Smooth muscle cell (in vitro differentiated cells): Measurements from ENCODE around the gene ASB12. TPM values are rescaled to one million over a fixed set of nuclear protein-coding genes. Genes with fewer than 3 reads are reported as not detected.

Source experiments
- DNase-seq: peaks from one replicate; lab custom pipeline; 2025; ENCODE audit not compliant: unreplicated experiment; lab: John Stamatoyannopoulos, UW
- H2AFZ ChIP-seq: fragments of 200-600 bp; sonication (generic); 2 replicates; pipeline ENCODE4 v1.6.0; 2016; ENCODE audit warnings: antibody characterized with exemption, low read depth, mild to moderate bottlenecking
- H3F3A ChIP-seq: fragments of 200-600 bp; sonication (generic); 2 replicates; pipeline ENCODE4 v1.6.0; 2017; ENCODE audit warnings: antibody characterized with exemption, low read depth
- H3K27ac ChIP-seq: fragments of 200-600 bp; sonication (generic); 2 replicates; pipeline ENCODE4 v1.5.1; 2016; ENCODE audit warnings: low read depth, mild to moderate bottlenecking
- H3K27me3 ChIP-seq: fragments of 200-600 bp; sonication (generic); 2 replicates; pipeline ENCODE4 v1.6.1; 2016; ENCODE audit warnings: low read depth, mild to moderate bottlenecking
- H3K36me3 ChIP-seq: fragments of 200-600 bp; sonication (generic); 2 replicates; pipeline ENCODE4 v1.5.1; 2016; ENCODE audit warnings: low read depth
- H3K4me1 ChIP-seq: fragments of 200-600 bp; sonication (generic); 2 replicates; pipeline ENCODE4 v1.5.1; 2016; ENCODE audit warnings: low read depth
- H3K4me2 ChIP-seq: fragments of 200-600 bp; sonication (generic); 2 replicates; pipeline ENCODE4 v1.6.0; 2016; ENCODE audit warnings: mild to moderate bottlenecking
- H3K4me3 ChIP-seq: fragments of 200-600 bp; sonication (generic); 2 replicates; pipeline ENCODE4 v1.5.1; 2016; ENCODE audit warnings: mild to moderate bottlenecking
- H3K79me2 ChIP-seq: fragments of 200-600 bp; sonication (generic); 2 replicates; pipeline ENCODE4 v1.6.0; 2016; ENCODE audit warnings: low read depth, mild to moderate bottlenecking
- H3K9ac ChIP-seq: fragments of 200-600 bp; sonication (generic); 2 replicates; pipeline ENCODE4 v1.6.0; 2016; ENCODE audit warnings: low read depth
- H3K9me3 ChIP-seq: fragments of 200-600 bp; sonication (generic); replicated peaks from 2 replicates; pipeline ENCODE4 v1.5.1; 2016; ENCODE audit warnings: low read depth
- H4K20me1 ChIP-seq: fragments of 200-600 bp; sonication (generic); 2 replicates; pipeline ENCODE4 v1.6.0; 2016; ENCODE audit warnings: low read depth
- CTCF ChIP-seq: fragments of 200-600 bp; sonication (generic); IDR thresholded peaks from 2 replicates; pipeline ENCODE4 v1.5.1; 2017; ENCODE audit warnings: borderline replicate concordance, mild to moderate bottlenecking, antibody characterized with exemption; ENCODE audit not compliant: insufficient read depth, poor library complexity, severe bottlenecking
- WGBS: methylation state at CpG from one replicate; pipeline ENCODE4 v1.1.7; 2016; ENCODE audit warnings: low lambda C conversion rate; 5-methylcytosine and 5-hydroxymethylcytosine counted together
- polyA plus RNA-seq: library from polyadenylated mRNA; unstranded; fragments of >200 nt; fragmentation: Nextera tagmentation; extraction: Ambion mirVana; gene quantifications from 2 replicates; pipeline ENCODE4 v1.2.1, GENCODE V29; 2016
- total RNA-seq: library from RNA; depleted of rRNA; stranded (reverse); fragments of >200 nt; gene quantifications from 2 replicates; pipeline ENCODE4 v1.2.3, GENCODE V29; 2014

The ASB12 gene
- total and polyA plus RNA-seq, 2 experiments from 2014 or later = not detected

GRCh38 chrX:64188901-64189300 lies 41.5 kb downstream of the ASB12 start:
- no peak overlapping the region for H3K4me2 ChIP-seq
- H4K20me1 ChIP-seq = peaks cover 10% of the 10 kb centered on the region
- TF ChIP-seq CTCF = no peak
- 87% methylated on average over 3 of the region's 3 CpGs for WGBS
- DNase-seq = no peak
- no peaks in the 10 kb centered on the region for H3K36me3 ChIP-seq
- H3K4me1 ChIP-seq = no peaks in the 10 kb centered on the region
- no peak overlapping the region for H3K4me3 ChIP-seq
- H3F3A ChIP-seq = no peaks in the 10 kb centered on the region
- no peaks in the 10 kb centered on the region for H3K9me3 ChIP-seq
- no peaks in the 10 kb centered on the region for H3K27me3 ChIP-seq
- no peak overlapping the region for H3K27ac ChIP-seq
- no peak overlapping the region for H2AFZ ChIP-seq
- H3K79me2 ChIP-seq = no peaks in the 10 kb centered on the region
- H3K9ac ChIP-seq = no peak overlapping the region

- Histone ChIP-seq H4K20me1 (peaks cover 10% of the 10 kb centered on the region), H3F3A (no peaks in the 10 kb centered on the region), H3K4me3 (no peak overlapping the region), H2AFZ (no peak overlapping the region), H3K27ac (no peak overlapping the region), H3K79me2 (no peaks in the 10 kb centered on the region), H3K4me2 (no peak overlapping the region), H3K27me3 (no peaks in the 10 kb centered on the region), H3K9me3 (no peaks in the 10 kb centered on the region), H3K36me3 (no peaks in the 10 kb centered on the region), H3K4me1 (no peaks in the 10 kb centered on the region), H3K9ac (no peak overlapping the region)
- DNase-seq = no peak
- TF ChIP-seq CTCF = no peak
These were observed 42.7 kb downstream of the ASB12 start for GRCh38 chrX:64187762-64188150.

- Histone ChIP-seq H3K9ac (no peak overlapping the region), H3K27ac (no peak overlapping the region), H4K20me1 (peaks cover 10% of the 10 kb centered on the region), H3F3A (no peaks in the 10 kb centered on the region), H3K4me1 (no peaks in the 10 kb centered on the region), H2AFZ (no peak overlapping the region), H3K4me3 (no peak overlapping the region), H3K27me3 (no peaks in the 10 kb centered on the region), H3K9me3 (no peaks in the 10 kb centered on the region), H3K79me2 (no peaks in the 10 kb centered on the region), H3K36me3 (no peaks in the 10 kb centered on the region), H3K4me2 (no peak overlapping the region)
- WGBS = 63% methylated on average over 1 of the region's 1 CpG
- no peak for DNase-seq
- no peak for TF ChIP-seq CTCF
These were observed 43.2 kb downstream of the ASB12 start for GRCh38 chrX:64186974-64187761.

GRCh38 chrX:64184396-64184795 lies 46.0 kb downstream of the ASB12 start:
- WGBS = 91% methylated on average over 2 of the region's 2 CpGs
- TF ChIP-seq CTCF = no peak
- Histone ChIP-seq H2AFZ (no peak overlapping the region), H3F3A (no peaks in the 10 kb centered on the region), H3K4me2 (no peak overlapping the region), H3K79me2 (no peaks in the 10 kb centered on the region), H3K27me3 (no peaks in the 10 kb centered on the region), H3K9me3 (no peaks in the 10 kb centered on the region), H4K20me1 (peaks cover 10% of the 10 kb centered on the region), H3K9ac (no peak overlapping the region), H3K36me3 (no peaks in the 10 kb centered on the region), H3K4me3 (no peak overlapping the region), H3K4me1 (no peaks in the 10 kb centered on the region), H3K27ac (no peak overlapping the region)
- DNase-seq = no peak
